Liver (tissue), 9 donors: Measurements from ENCODE around the gene TGFBR3L. TPM values are rescaled to one million over a fixed set of nuclear protein-coding genes. Genes with fewer than 3 reads are reported as not detected.
A peak's percentile ranks its signal among the peaks of the same experiment; 100 is the strongest.

ENCODE experiments used
- DNase-seq: peaks from one replicate; pipeline ENCODE4 v3.0.0-alpha.2; 2017; ENCODE audit warnings: low spot score
- H3K27ac ChIP-seq, 2 donors: one replicate each; pipeline ENCODE4 v1.7.0; 2013; ENCODE audit warnings: inconsistent platforms in 2 of 2, low read length in 2 of 2, control low read depth in 1 of 2, low read depth in 1 of 2, mild to moderate bottlenecking in 1 of 2
- H3K27me3 ChIP-seq, 4 donors: one replicate each; pipeline versions ENCODE4 v1.6.1 to v1.7.0; 2013; ENCODE audit warnings: low read length in 3 of 4, inconsistent platforms in 1 of 4, mild to moderate bottlenecking in 1 of 4, moderate library complexity in 1 of 4; ENCODE audit not compliant: control insufficient read depth in 4 of 4, insufficient read depth in 4 of 4
- H3K36me3 ChIP-seq, 4 donors: one replicate each; pipeline versions ENCODE4 v1.6.1 to v1.7.0; 2013; ENCODE audit warnings: low read length in 3 of 4, mild to moderate bottlenecking in 3 of 4, low read depth in 1 of 4, moderate library complexity in 1 of 4; ENCODE audit not compliant: control insufficient read depth in 4 of 4, insufficient read depth in 3 of 4
- H3K4me1 ChIP-seq, 4 donors: one replicate each; pipeline versions ENCODE4 v1.6.1 to v1.7.0; 2013; ENCODE audit warnings: low read length in 3 of 4, mild to moderate bottlenecking in 3 of 4, moderate library complexity in 1 of 4; ENCODE audit not compliant: control insufficient read depth in 4 of 4, insufficient read depth in 4 of 4
- H3K4me3 ChIP-seq, 3 donors: one replicate each; pipeline versions ENCODE4 v1.6.1 to v1.7.0; 2013; ENCODE audit warnings: low read length in 3 of 3, control low read depth in 1 of 3, low read depth in 1 of 3, mild to moderate bottlenecking in 1 of 3
- H3K9ac ChIP-seq, 2 donors: one replicate each; pipeline ENCODE4 v1.7.0; 2013; ENCODE audit warnings: low read length in 2 of 2, mild to moderate bottlenecking in 2 of 2, moderate library complexity in 2 of 2, control low read depth in 1 of 2, low read depth in 1 of 2
- H3K9me3 ChIP-seq, 4 donors: one replicate each; pipeline versions ENCODE4 v1.6.1 to v1.7.0; 2013; ENCODE audit warnings: low read length in 3 of 4; ENCODE audit not compliant: control insufficient read depth in 4 of 4
- ATF3 ChIP-seq: IDR thresholded peaks from 2 replicates; pipeline ENCODE4 v1.6.1; 2016; ENCODE audit warnings: antibody characterized with exemption
- CTCF ChIP-seq: fragments of 150-350 bp; IDR thresholded peaks from 2 replicates; pipeline ENCODE4 v1.5.1; 2017; ENCODE audit warnings: improper control_type of control experiment, low read depth, low read length; ENCODE audit not compliant: missing input control
- EGR1 ChIP-seq, 2 donors: IDR thresholded peaks; 2 replicates each; pipeline ENCODE4 v1.6.1; 2016 to 2018; ENCODE audit warnings: antibody characterized with exemption in 2 of 2, low read depth in 2 of 2
- FOXA2 ChIP-seq: IDR thresholded peaks from 2 replicates; pipeline ENCODE4 v1.6.1; 2016; ENCODE audit warnings: antibody characterized with exemption
- GABPA ChIP-seq, 2 donors: IDR thresholded peaks in 1 of 2; conservative IDR thresholded peaks in 1 of 2; 2 replicates each; pipeline ENCODE4 v1.6.1; 2016; ENCODE audit warnings: antibody characterized with exemption in 2 of 2, mild to moderate bottlenecking in 1 of 2, moderate library complexity in 1 of 2
- HNF4A ChIP-seq, 2 donors: conservative IDR thresholded peaks; 2 replicates each; pipeline ENCODE4 v1.6.1; 2016; ENCODE audit warnings: antibody characterized with exemption in 2 of 2, mild to moderate bottlenecking in 2 of 2
- HNF4G ChIP-seq: IDR thresholded peaks from 2 replicates; pipeline ENCODE4 v1.6.1; 2016; ENCODE audit warnings: antibody characterized with exemption
- JUND ChIP-seq, 2 donors: IDR thresholded peaks; 2 replicates each; pipeline ENCODE4 v1.6.1; 2016; ENCODE audit warnings: antibody characterized with exemption in 2 of 2
- REST ChIP-seq: IDR thresholded peaks from 2 replicates; pipeline ENCODE4 v1.6.1; 2016; ENCODE audit warnings: antibody characterized with exemption, mild to moderate bottlenecking
- RXRA ChIP-seq, 2 donors: IDR thresholded peaks; 2 replicates each; pipeline ENCODE4 v1.6.1; 2017 to 2018; ENCODE audit warnings: antibody characterized with exemption in 2 of 2, mild to moderate bottlenecking in 1 of 2
- TAF1 ChIP-seq: conservative IDR thresholded peaks from 2 replicates; pipeline ENCODE4 v1.6.1; 2016; ENCODE audit warnings: antibody characterized with exemption, mild to moderate bottlenecking
- YY1 ChIP-seq: IDR thresholded peaks from 2 replicates; pipeline ENCODE4 v1.6.1; 2016; ENCODE audit warnings: antibody characterized with exemption, mild to moderate bottlenecking
- WGBS: extraction: QIAGEN DNeasy Blood & Tissue Kit; methylation state at CpG from one replicate; pipeline ENCODE4 v1.1.7; 2013; 5-methylcytosine and 5-hydroxymethylcytosine counted together
- polyA plus RNA-seq, 2 donors: library from polyadenylated mRNA; stranded (reverse) in 1 of 2; unstranded in 1 of 2; fragments of 200-250 nt in 1 of 2; fragments of >200 nt in 1 of 2; fragmentation: Nextera tagmentation in 1 of 2; extraction: Ambion mirVana in 1 of 2; gene quantifications; one replicate each; pipeline versions ENCODE4 v1.2.1 to v1.2.3, GENCODE V29; 2013 to 2015
- total RNA-seq, 2 donors: library from RNA; depleted of rRNA; stranded (reverse); fragments of >200 nt; gene quantifications; one replicate each; pipeline ENCODE4 v1.2.3, GENCODE V29; 2014
- TF ChIP-seq, protein P1 (sequence below): IDR thresholded peaks from 2 replicates; pipeline ENCODE4 v1.6.1; 2016; ENCODE audit warnings: antibody characterized with exemption
- TF ChIP-seq, protein P2 (sequence below): IDR thresholded peaks from 2 replicates; pipeline ENCODE4 v1.6.1; 2016; ENCODE audit warnings: antibody characterized with exemption
- donor health status: healthy.
- donor health status: healthy.
- donor health status: healthy.
- donor health status: healthy.
- donor health status: healthy.

The TGFBR3L gene
- total and polyA plus RNA-seq, 4 donors, result 0.32 to 2.5 (median 0.36) TPM; not detected in 1

DNA sequence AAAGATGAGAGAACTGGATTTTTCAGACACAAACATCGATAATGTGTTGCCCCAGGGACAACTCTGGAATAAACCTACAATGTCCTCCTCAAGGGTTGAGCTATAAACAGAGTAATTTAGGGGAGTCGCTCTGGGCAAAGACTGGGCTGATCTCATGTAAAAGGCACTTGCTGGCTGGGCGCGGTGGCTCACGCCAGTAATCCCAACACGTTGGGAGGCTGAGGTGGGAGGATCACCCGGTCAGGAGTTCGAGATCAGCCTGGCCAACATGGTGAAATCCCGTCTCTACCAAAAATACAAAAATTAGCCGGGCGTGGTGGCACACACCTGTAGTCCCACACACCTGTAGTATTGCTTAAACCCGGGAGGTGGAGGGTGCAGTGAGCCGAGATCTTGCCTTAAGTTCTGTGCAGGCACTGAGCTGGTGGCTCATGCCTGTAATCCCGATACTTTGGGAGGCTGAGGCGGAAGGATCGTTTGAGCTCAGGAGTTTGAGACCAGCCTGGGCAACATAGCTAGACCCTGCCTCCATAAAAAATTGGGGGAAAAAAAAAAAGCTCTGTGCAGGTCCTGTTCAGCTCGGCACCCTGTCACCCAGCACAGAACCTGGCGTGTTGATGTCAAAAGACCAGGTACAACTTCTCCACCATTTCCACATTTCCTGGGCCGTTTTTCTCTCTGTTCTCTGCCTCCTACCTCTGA, 27.4 kb downstream of the TGFBR3L start:
- peaks cover 3 to 23% (median 11%) of the 10 kb centered on the region in 4 donors for H3K4me1 ChIP-seq
- H3K4me3 ChIP-seq, result peak overlapping the region in 1 of 3 donors; percentile 79
- H3K9me3 ChIP-seq, result no peaks in the 10 kb centered on the region
- H3K27ac ChIP-seq, result no peak overlapping the region
- no peak overlapping the region for H3K9ac ChIP-seq
- TF ChIP-seq, protein P1, sequence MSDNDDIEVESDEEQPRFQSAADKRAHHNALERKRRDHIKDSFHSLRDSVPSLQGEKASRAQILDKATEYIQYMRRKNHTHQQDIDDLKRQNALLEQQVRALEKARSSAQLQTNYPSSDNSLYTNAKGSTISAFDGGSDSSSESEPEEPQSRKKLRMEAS, result no peak
- TF ChIP-seq HNF4G (no peak), HNF4A (conservative IDR thresholded peaks at IDR 0.05) (no peak), YY1 (no peak), CTCF (no peak), EGR1 (IDR thresholded peaks at IDR 0.05; ENCODE audit: low read depth in 2 of 2) (no peak), REST (no peak), GABPA (IDR thresholded peaks at IDR 0.05 in 1 of 2, conservative IDR thresholded peaks at IDR 0.05 in 1 of 2) (no peak), RXRA (IDR thresholded peaks at IDR 0.05) (no peak), FOXA2 (no peak), JUND (IDR thresholded peaks at IDR 0.05) (no peak), ATF3 (no peak), TAF1 (no peak)
- TF ChIP-seq, protein P2, sequence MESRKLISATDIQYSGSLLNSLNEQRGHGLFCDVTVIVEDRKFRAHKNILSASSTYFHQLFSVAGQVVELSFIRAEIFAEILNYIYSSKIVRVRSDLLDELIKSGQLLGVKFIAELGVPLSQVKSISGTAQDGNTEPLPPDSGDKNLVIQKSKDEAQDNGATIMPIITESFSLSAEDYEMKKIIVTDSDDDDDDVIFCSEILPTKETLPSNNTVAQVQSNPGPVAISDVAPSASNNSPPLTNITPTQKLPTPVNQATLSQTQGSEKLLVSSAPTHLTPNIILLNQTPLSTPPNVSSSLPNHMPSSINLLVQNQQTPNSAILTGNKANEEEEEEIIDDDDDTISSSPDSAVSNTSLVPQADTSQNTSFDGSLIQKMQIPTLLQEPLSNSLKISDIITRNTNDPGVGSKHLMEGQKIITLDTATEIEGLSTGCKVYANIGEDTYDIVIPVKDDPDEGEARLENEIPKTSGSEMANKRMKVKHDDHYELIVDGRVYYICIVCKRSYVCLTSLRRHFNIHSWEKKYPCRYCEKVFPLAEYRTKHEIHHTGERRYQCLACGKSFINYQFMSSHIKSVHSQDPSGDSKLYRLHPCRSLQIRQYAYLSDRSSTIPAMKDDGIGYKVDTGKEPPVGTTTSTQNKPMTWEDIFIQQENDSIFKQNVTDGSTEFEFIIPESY, result no peak
- WGBS, result 92% methylated on average over 19 of the region's 19 CpGs
- no peaks in the 10 kb centered on the region for H3K27me3 ChIP-seq
- H3K36me3 ChIP-seq, result peaks cover 5 to 27% (median 9%) of the 10 kb centered on the region in 4 donors
- no peak for DNase-seq
